Right cardiac atrium (tissue), 5 donors: Measurements from ENCODE around the gene KHNYN. TPM values are rescaled to one million over a fixed set of nuclear protein-coding genes. Genes with fewer than 3 reads are reported as not detected.

Experiments used
- ATAC-seq, 2 donors: fragments of 200-7000 bp; cut with Tn5 transposase; one replicate each; pipeline versions ENCODE4 v1.8.0 to v1.9.1; 2020; ENCODE audit warnings: moderate library complexity in 2 of 2, mild to moderate bottlenecking in 1 of 2
- DNase-seq, 3 donors: peaks; one replicate each; pipeline ENCODE4 v3.0.0-alpha.2; 2020
- H3K27ac ChIP-seq: one replicate; pipeline ENCODE4 v1.5.1; 2013; ENCODE audit warnings: mild to moderate bottlenecking, low read length, control low read depth, moderate library complexity
- H3K27me3 ChIP-seq: one replicate; pipeline ENCODE4 v1.6.1; 2013; ENCODE audit not compliant: control insufficient read depth, insufficient read depth
- H3K4me1 ChIP-seq: one replicate; pipeline ENCODE4 v1.6.1; 2013; ENCODE audit warnings: low read length; ENCODE audit not compliant: control insufficient read depth, insufficient read depth
- H3K4me3 ChIP-seq: one replicate; pipeline ENCODE4 v1.5.1; 2013; ENCODE audit warnings: low read length, control low read depth
- H3K9me3 ChIP-seq: one replicate; pipeline ENCODE4 v1.6.1; 2013; ENCODE audit warnings: low read length; ENCODE audit not compliant: control insufficient read depth
- WGBS: extraction: QIAGEN DNeasy Blood & Tissue Kit; methylation state at CpG from one replicate; pipeline ENCODE4 v1.1.7; 2013; 5-methylcytosine and 5-hydroxymethylcytosine counted together
- intact Hi-C, 4 donors: fragments of 100-400 bp; cut with DNase I; formaldehyde crosslinking; loops; one replicate each; pipeline versions ENCODE4 v1.11.0 to v1.14.0; 2022 to 2023
- polyA plus RNA-seq: library from polyadenylated mRNA; stranded (reverse); fragments of 200-250 nt; gene quantifications from one replicate; pipeline ENCODE4 v1.2.3, GENCODE V29; 2013
- total RNA-seq, 4 donors: library from RNA; stranded (reverse); fragmentation: NEBNext Ultra II Directional; extraction: Animal tissue kit (Norgen Biotek cat#: 25700); gene quantifications; one replicate each; pipeline ENCODE4 v1.2.1, GENCODE V29; 2021
- donor health status: healthy with polysubstance abuse.
- donor health status: DM: no; HTN: yes; CAD: no.
- donor health status: DM: no; HTN: no; CAD: no.
- donor health status: DM: no; HTN: yes; CAD: no; lungs with severe emphysema.
- donor health status: DM: yes; HTN: yes; CAD: no.

Gene KHNYN
- total and polyA plus RNA-seq, 5 donors: 19.1 to 27.7 (median 26.0) TPM

DNA sequence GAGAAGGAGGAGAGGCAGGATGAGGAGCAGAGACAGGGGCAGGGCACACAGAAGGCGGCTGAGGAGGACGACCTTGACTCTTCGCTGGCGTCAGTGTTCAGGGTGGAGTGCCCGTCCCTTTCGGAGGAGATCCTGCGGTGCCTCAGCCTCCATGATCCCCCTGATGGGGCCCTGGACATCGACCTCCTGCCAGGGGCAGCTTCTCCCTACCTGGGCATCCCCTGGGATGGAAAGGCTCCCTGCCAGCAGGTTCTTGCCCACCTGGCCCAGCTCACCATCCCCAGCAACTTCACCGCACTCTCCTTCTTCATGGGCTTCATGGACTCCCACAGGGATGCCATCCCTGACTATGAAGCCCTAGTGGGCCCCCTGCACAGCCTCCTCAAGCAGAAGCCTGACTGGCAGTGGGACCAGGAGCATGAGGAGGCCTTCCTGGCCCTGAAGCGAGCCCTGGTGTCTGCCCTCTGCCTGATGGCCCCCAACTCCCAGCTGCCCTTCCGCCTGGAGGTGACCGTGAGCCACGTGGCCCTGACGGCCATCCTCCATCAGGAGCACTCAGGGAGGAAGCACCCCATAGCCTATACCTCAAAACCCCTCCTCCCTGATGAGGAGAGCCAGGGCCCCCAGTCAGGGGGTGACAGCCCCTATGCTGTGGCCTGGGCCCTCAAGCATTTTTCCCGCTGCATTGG is 14.9 kb upstream of the KHNYN start:
- DNase-seq (no peak), ATAC-seq (no peak)
- Histone ChIP-seq H3K4me3 (no peak overlapping the region), H3K4me1 (peaks cover 9% of the 10 kb centered on the region), H3K27ac (no peak overlapping the region), H3K27me3 (no peaks in the 10 kb centered on the region), H3K9me3 (no peaks in the 10 kb centered on the region)
- intact Hi-C loops: loop anchor here in 1 of 4 donors (5.0 kb wide), 1 partner anchor 48 kb away; the partner anchor contains the start of gene NFATC4
- 90% methylated on average over 15 of the region's 15 CpGs for WGBS

DNA sequence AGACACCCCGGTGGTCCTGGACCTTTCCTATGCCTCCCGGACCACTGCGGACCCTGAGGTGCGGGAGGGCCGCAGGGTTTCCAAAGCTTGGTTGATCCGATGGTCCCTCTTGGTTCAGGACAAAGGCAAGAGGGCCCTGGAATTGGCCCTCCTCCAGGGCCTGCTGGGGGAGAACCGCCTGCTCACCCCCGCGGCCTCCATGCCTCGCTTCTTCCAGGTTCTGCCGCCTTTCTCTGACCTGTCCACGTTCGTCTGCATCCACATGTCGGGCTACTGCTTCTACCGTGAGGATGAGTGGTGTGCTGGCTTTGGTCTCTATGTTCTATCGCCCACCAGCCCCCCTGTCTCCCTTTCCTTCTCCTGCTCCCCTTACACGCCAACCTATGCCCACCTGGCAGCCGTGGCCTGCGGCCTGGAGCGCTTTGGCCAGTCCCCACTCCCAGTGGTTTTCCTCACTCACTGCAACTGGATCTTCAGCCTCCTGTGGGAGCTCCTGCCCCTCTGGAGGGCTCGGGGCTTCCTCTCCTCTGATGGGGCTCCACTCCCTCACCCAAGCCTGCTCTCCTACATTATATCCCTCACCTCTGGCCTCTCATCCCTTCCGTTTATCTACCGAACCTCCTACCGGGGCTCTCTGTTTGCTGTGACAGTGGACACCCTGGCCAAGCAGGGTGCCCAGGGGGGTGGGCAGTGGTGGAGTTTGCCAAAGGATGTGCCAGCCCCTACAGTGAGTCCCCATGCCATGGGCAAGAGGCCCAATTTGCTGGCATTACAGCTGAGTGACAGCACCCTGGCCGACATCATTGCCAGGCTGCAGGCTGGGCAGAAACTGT is 14.1 kb upstream of the KHNYN start:
- Histone ChIP-seq H3K27ac (no peak overlapping the region), H3K9me3 (no peaks in the 10 kb centered on the region), H3K27me3 (no peaks in the 10 kb centered on the region), H3K4me3 (no peak overlapping the region), H3K4me1 (peaks cover 9% of the 10 kb centered on the region)
- ATAC-seq (no peak), DNase-seq (no peak)
- 85% methylated on average over 25 of the region's 25 CpGs for WGBS
- intact Hi-C loops: no loop called here

GRCh38 chr14:24416254-24416931 is 13.4 kb upstream of the KHNYN start:
- Histone ChIP-seq H3K4me1 (peaks cover 9% of the 10 kb centered on the region), H3K27me3 (no peaks in the 10 kb centered on the region), H3K4me3 (no peak overlapping the region), H3K9me3 (no peaks in the 10 kb centered on the region), H3K27ac (no peak overlapping the region)
- 69% methylated on average over 19 of the region's 19 CpGs for WGBS
- intact Hi-C loops: no loop called here
- no peak for DNase-seq
- ATAC-seq: no peak

GRCh38 chr14:24416932-24417619 is 12.7 kb upstream of the KHNYN start:
- no peaks in the 10 kb centered on the region for H3K27me3 ChIP-seq
- peak in 1 of 2 donors; percentile 22 for ATAC-seq
- no peak overlapping the region for H3K27ac ChIP-seq
- 70% methylated on average over 16 of the region's 16 CpGs for WGBS
- DNase-seq: peak in 2 of 3 donors; percentile 51 to 60
- H3K9me3 ChIP-seq: no peaks in the 10 kb centered on the region
- intact Hi-C loops: no loop called here
- H3K4me3 ChIP-seq: no peak overlapping the region
- H3K4me1 ChIP-seq: peaks cover 5% of the 10 kb centered on the region

GRCh38 chr14:24417832-24418491 is 11.8 kb upstream of the KHNYN start:
- H3K27me3 ChIP-seq: no peaks in the 10 kb centered on the region
- intact Hi-C loops: no loop called here
- 66% methylated on average over 6 of the region's 6 CpGs for WGBS
- no peak overlapping the region for H3K27ac ChIP-seq
- no peaks in the 10 kb centered on the region for H3K9me3 ChIP-seq
- no peak overlapping the region for H3K4me3 ChIP-seq
- ATAC-seq (peak; percentile 10 to 21), DNase-seq (peak in 2 of 3 donors; percentile 54 to 57)
- peaks cover 5% of the 10 kb centered on the region for H3K4me1 ChIP-seq

GRCh38 chr14:24418492-24418873 is 11.3 kb upstream of the KHNYN start:
- DNase-seq (peak in 1 of 3 donors; percentile 47), ATAC-seq (peak; percentile 4 to 22)
- no peaks in the 10 kb centered on the region for H3K9me3 ChIP-seq
- no peak overlapping the region for H3K4me3 ChIP-seq
- intact Hi-C loops: no loop called here
- no peaks in the 10 kb centered on the region for H3K27me3 ChIP-seq
- peaks cover 5% of the 10 kb centered on the region for H3K4me1 ChIP-seq
- H3K27ac ChIP-seq: no peak overlapping the region
- WGBS: 57% methylated on average over 6 of the region's 6 CpGs

- WGBS: 76% methylated on average over 4 of the region's 4 CpGs
- peaks cover 5% of the 10 kb centered on the region for H3K4me1 ChIP-seq
- no peak overlapping the region for H3K27ac ChIP-seq
- no peak for ATAC-seq
- no peaks in the 10 kb centered on the region for H3K9me3 ChIP-seq
- H3K4me3 ChIP-seq: no peak overlapping the region
- no peaks in the 10 kb centered on the region for H3K27me3 ChIP-seq
- intact Hi-C loops: no loop called here
- DNase-seq: no peak
These were observed 7.5 kb upstream of the KHNYN start for GRCh38 chr14:24422261-24422660.

DNA sequence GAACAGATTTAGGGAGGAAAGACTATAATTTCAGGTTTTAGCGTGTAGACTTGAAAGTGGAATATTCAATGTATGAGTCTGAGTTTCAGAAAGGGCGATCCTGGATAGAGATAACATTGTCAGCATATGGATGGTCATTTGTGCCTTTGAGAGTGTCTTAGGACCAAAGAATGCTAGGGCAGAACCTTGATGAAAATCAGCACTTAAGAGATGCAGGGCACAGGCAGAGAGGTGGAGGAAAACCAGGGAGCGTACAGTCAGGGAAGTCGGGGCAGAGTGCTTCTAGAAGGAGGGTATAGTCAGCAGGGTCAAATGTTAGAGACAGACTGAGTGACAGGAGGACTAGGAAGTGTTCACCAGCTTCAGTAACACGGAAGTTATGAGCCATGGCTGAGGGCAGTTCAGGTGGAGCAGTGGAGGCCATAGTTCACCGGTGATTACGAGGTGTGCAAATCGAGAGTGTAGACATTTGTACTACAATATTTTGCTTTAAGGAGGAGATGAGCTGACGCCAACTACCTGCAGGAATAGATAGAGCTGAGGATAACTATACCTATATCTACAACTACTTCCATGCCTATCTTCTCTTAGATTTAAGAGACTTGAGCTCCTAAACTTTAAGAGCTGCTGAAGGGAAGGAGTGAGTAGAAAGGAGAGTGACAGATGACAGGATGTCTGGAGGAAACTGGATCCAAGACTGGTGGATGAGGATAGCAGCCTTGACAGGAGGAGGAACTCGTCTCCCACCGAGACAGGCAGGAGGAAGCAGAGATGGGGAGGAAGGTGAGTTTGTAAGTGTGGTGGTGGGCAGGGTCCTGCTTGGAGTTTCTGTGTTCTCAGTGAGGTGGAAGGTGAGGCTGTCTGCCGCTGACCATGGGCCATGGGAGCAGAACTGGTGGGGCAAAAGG is 6.8 kb upstream of the KHNYN start:
- ATAC-seq: no peak
- peaks cover 3% of the 10 kb centered on the region for H3K4me1 ChIP-seq
- H3K27me3 ChIP-seq: no peaks in the 10 kb centered on the region
- no peak overlapping the region for H3K27ac ChIP-seq
- H3K4me3 ChIP-seq: no peak overlapping the region
- no peaks in the 10 kb centered on the region for H3K9me3 ChIP-seq
- intact Hi-C loops: no loop called here
- no peak for DNase-seq
- 78% methylated on average over 12 of the region's 12 CpGs for WGBS

GRCh38 chr14:24425704-24426103 is 4.0 kb upstream of the KHNYN start:
- DNase-seq: no peak
- H3K4me3 ChIP-seq: no peak overlapping the region
- no peaks in the 10 kb centered on the region for H3K9me3 ChIP-seq
- WGBS: 22% methylated on average over 3 of the region's 3 CpGs
- peak in 1 of 2 donors; percentile 1 for ATAC-seq
- no peaks in the 10 kb centered on the region for H3K4me1 ChIP-seq
- intact Hi-C loops: no loop called here
- no peaks in the 10 kb centered on the region for H3K27me3 ChIP-seq
- no peak overlapping the region for H3K27ac ChIP-seq
